Mucosa of rectum (tissue), 2 donors: ENCODE data around the gene CHD9.
"Not testable (repeated sequence)": the region's sequence is repeated elsewhere in the genome, so short reads cannot be mapped to it uniquely, and the experiment has no call there.

Experiments used
- H3K27ac ChIP-seq, 2 donors: one replicate each; pipeline ENCODE4 v1.7.0; 2013; ENCODE audit warnings: inconsistent platforms in 2 of 2, low read depth in 2 of 2, low read length in 2 of 2
- H3K27me3 ChIP-seq, 2 donors: one replicate each; pipeline ENCODE4 v1.7.0; 2013; ENCODE audit warnings: low read length in 2 of 2; ENCODE audit not compliant: control insufficient read depth in 2 of 2, insufficient read depth in 2 of 2
- H3K36me3 ChIP-seq, 2 donors: one replicate each; pipeline ENCODE4 v1.7.0; 2013; ENCODE audit warnings: low read length in 2 of 2; ENCODE audit not compliant: control insufficient read depth in 2 of 2, insufficient read depth in 2 of 2
- H3K4me1 ChIP-seq, 2 donors: one replicate each; pipeline ENCODE4 v1.7.0; 2013; ENCODE audit warnings: low read length in 2 of 2, mild to moderate bottlenecking in 1 of 2; ENCODE audit not compliant: control insufficient read depth in 2 of 2, insufficient read depth in 2 of 2
- H3K4me3 ChIP-seq, 2 donors: one replicate each; pipeline ENCODE4 v1.7.0; 2013; ENCODE audit warnings: low read length in 2 of 2
- H3K9ac ChIP-seq, 2 donors: one replicate each; pipeline ENCODE4 v1.7.0; 2013; ENCODE audit warnings: low read length in 2 of 2, low read depth in 1 of 2, mild to moderate bottlenecking in 1 of 2
- H3K9me3 ChIP-seq, 2 donors: one replicate each; pipeline ENCODE4 v1.7.0; 2013; ENCODE audit warnings: low read length in 2 of 2; ENCODE audit not compliant: control insufficient read depth in 2 of 2
- donor health status: healthy.
- donor health status: Normal muscosa, but diverticular disease.

CHD9 gene

GRCh38 chr16:53330991-53331390 is 276.2 kb downstream of the CHD9 start:
- not testable (repeated sequence) for H3K9me3 ChIP-seq, H3K4me3 ChIP-seq, H3K36me3 ChIP-seq, H3K9ac ChIP-seq, H3K4me1 ChIP-seq, H3K27me3 ChIP-seq, H3K27ac ChIP-seq

DNA sequence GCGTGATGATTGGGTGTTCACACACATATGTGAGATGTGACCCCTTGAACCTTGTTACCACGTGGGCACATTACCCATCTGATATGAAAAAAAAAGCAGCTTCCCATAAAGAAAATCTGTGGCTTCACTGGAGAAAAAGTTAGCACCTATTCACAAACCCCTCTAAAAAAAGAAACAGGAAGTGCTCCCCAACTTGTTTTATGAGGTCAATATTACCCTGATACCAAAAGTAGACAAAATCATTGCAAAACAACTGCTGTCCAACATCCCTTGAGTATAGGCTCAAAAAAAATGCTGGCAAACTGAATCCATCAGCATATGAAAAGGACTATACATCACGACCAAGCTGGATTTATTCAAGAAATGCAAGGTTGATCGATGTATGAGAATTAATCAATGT is 279.8 kb downstream of the CHD9 start:
- Histone ChIP-seq H3K27ac (no peak overlapping the region), H3K9me3 (no peaks in the 10 kb centered on the region), H3K9ac (no peak overlapping the region), H3K4me1 (no peaks in the 10 kb centered on the region), H3K4me3 (no peak overlapping the region), H3K36me3 (no peaks in the 10 kb centered on the region), H3K27me3 (no peaks in the 10 kb centered on the region)

- no peaks in the 10 kb centered on the region for H3K36me3 ChIP-seq
- no peaks in the 10 kb centered on the region for H3K9me3 ChIP-seq
- H3K9ac ChIP-seq: no peak overlapping the region
- H3K27ac ChIP-seq: no peak overlapping the region
- no peaks in the 10 kb centered on the region for H3K27me3 ChIP-seq
- H3K4me3 ChIP-seq: no peak overlapping the region
- no peaks in the 10 kb centered on the region for H3K4me1 ChIP-seq
Measured at GRCh38 chr16:53337294-53337693, 282.5 kb downstream of the CHD9 start.

- no peaks in the 10 kb centered on the region for H3K4me1 ChIP-seq
- no peaks in the 10 kb centered on the region for H3K9me3 ChIP-seq
- H3K36me3 ChIP-seq: no peaks in the 10 kb centered on the region
- H3K27me3 ChIP-seq: no peaks in the 10 kb centered on the region
- H3K4me3 ChIP-seq: no peak overlapping the region
- no peak overlapping the region for H3K27ac ChIP-seq
- H3K9ac ChIP-seq: no peak overlapping the region
Measured at GRCh38 chr16:53341792-53342191, 287.0 kb downstream of the CHD9 start.

DNA sequence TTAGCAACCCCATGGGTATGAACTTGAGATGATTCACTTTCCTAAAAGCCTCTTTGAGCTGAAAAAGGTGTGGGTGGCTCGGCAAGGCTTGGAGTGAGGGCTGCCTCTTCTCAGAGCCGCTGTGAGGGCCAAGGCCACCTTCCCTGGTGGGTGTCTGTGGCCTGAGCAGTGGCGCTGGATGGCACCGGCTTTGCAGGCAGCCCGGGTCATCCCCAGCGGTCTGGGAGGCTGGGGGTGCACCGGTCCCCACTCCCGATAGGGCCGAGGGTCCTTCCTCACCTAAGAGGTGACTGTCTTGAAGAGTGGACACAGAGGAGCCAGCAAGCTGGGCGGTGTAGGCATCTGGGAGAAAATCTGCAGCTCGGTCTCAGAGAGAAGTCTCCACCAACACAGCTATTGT is 300.3 kb downstream of the CHD9 start:
- no peak overlapping the region for H3K27ac ChIP-seq
- H3K4me1 ChIP-seq: no peaks in the 10 kb centered on the region
- H3K36me3 ChIP-seq: no peaks in the 10 kb centered on the region
- no peaks in the 10 kb centered on the region for H3K9me3 ChIP-seq
- no peak overlapping the region for H3K9ac ChIP-seq
- H3K4me3 ChIP-seq: no peak overlapping the region
- H3K27me3 ChIP-seq: peaks cover 0 to 2% of the 10 kb centered on the region in 2 donors

- no peaks in the 10 kb centered on the region for H3K4me1 ChIP-seq
- no peak overlapping the region for H3K9ac ChIP-seq
- peaks cover 0 to 2% of the 10 kb centered on the region in 2 donors for H3K27me3 ChIP-seq
- no peaks in the 10 kb centered on the region for H3K9me3 ChIP-seq
- H3K36me3 ChIP-seq: no peaks in the 10 kb centered on the region
- H3K27ac ChIP-seq: no peak overlapping the region
- H3K4me3 ChIP-seq: no peak overlapping the region
Measured at GRCh38 chr16:53356478-53357207, 301.9 kb downstream of the CHD9 start.

- Histone ChIP-seq H3K4me1 (no peaks in the 10 kb centered on the region), H3K27me3 (peaks cover 0 to 2% of the 10 kb centered on the region in 2 donors), H3K4me3 (no peak overlapping the region), H3K36me3 (no peaks in the 10 kb centered on the region), H3K9me3 (no peaks in the 10 kb centered on the region), H3K9ac (no peak overlapping the region), H3K27ac (no peak overlapping the region)
Measured at GRCh38 chr16:53357208-53357586, 302.4 kb downstream of the CHD9 start.

GRCh38 chr16:53357955-53358354 is 303.2 kb downstream of the CHD9 start:
- Histone ChIP-seq H3K9me3 (no peaks in the 10 kb centered on the region), H3K4me1 (no peaks in the 10 kb centered on the region), H3K9ac (no peak overlapping the region), H3K27ac (no peak overlapping the region), H3K36me3 (no peaks in the 10 kb centered on the region), H3K27me3 (peaks cover 0 to 2% of the 10 kb centered on the region in 2 donors), H3K4me3 (no peak overlapping the region)

DNA sequence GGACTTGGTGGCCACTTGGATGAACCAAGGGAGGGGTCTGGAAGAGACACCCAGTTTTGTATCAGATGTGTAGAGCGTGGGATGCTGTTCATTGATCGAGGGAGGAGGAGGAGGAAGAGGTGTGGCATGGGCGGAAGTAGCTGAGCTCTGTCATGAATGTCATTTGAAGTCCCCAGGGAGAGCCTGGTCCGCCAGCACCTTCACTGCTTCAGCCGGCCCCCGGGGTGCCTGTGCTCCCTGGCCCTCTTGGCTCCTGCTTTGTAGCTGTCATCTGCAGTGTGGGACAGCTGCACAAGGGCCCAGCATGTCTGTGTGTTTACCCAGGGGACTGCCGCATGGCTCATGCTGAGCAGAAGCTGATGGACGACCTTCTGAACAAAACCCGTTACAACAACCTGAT is 304.1 kb downstream of the CHD9 start:
- no peaks in the 10 kb centered on the region for H3K36me3 ChIP-seq
- H3K27ac ChIP-seq: no peak overlapping the region
- H3K27me3 ChIP-seq: peaks cover 0 to 2% of the 10 kb centered on the region in 2 donors
- no peak overlapping the region for H3K9ac ChIP-seq
- no peaks in the 10 kb centered on the region for H3K4me1 ChIP-seq
- H3K4me3 ChIP-seq: no peak overlapping the region
- H3K9me3 ChIP-seq: no peaks in the 10 kb centered on the region

GRCh38 chr16:53369921-53370320 is 315.1 kb downstream of the CHD9 start:
- Histone ChIP-seq H3K27ac (no peak overlapping the region), H3K9me3 (no peaks in the 10 kb centered on the region), H3K27me3 (no peaks in the 10 kb centered on the region)

More at GRCh38 chr16:53369921-53370320, 315.1 kb downstream of the CHD9 start:
- H3K4me1 ChIP-seq: peaks cover 4 to 10% of the 10 kb centered on the region in 2 donors
- H3K4me3 ChIP-seq: no peak overlapping the region
- H3K9ac ChIP-seq: no peak overlapping the region
- no peaks in the 10 kb centered on the region for H3K36me3 ChIP-seq
